ENCODE measurements around the gene GNA15. TPM values are rescaled to one million over a fixed set of nuclear protein-coding genes. Genes with fewer than 3 reads are reported as not detected.
"Not testable (repeated sequence)": the region's sequence is repeated elsewhere in the genome, so short reads cannot be mapped to it uniquely, and the experiment has no call there.

Gene GNA15
- total and polyA plus RNA-seq, 2 of the 8 experiments (the other 6 are each of a cell fraction or from before 2014, with no cell fraction given) = 0.26 to 0.45 TPM

- H3K23me2 ChIP-seq (ENCODE audit: low read depth, low read length); H2AFZ ChIP-seq (ENCODE audit: low read length); H4K8ac ChIP-seq (ENCODE audit: extremely low read depth, insufficient read depth, low read length); H2BK5ac ChIP-seq (ENCODE audit: low read depth, low read length); H3K27me3 ChIP-seq (replicated peaks in 1 of 4; ENCODE audit: control insufficient read depth in 3 of 4, extremely low read depth in 1 of 4, insufficient read depth in 3 of 4, low read length in 3 of 4); H3K27ac ChIP-seq (ENCODE audit: low read depth, low read length); H3K14ac ChIP-seq (ENCODE audit: insufficient read length); H2BK15ac ChIP-seq (ENCODE audit: low read length); H2AK5ac ChIP-seq (ENCODE audit: low read depth, low read length); H2BK20ac ChIP-seq (ENCODE audit: low read length); H2BK120ac ChIP-seq (replicated peaks; ENCODE audit: low read depth, low read length); H3K18ac ChIP-seq (ENCODE audit: extremely low read depth, low read length); H2BK12ac ChIP-seq (ENCODE audit: low read depth, low read length); H3K36me3 ChIP-seq (ENCODE audit: control insufficient read depth in 2 of 4, insufficient read depth in 4 of 4, low read length in 3 of 4); H4K91ac ChIP-seq (replicated peaks; ENCODE audit: insufficient read length, low read length); H3K4me3 ChIP-seq (ENCODE audit: extremely low read depth in 1 of 4, insufficient read depth in 2 of 4, low read depth in 3 of 4, low read length in 4 of 4); POLR2A ChIA-PET (ENCODE audit: partially characterized antibody); H3K23ac ChIP-seq (ENCODE audit: insufficient read length); H3K56ac ChIP-seq (replicated peaks; ENCODE audit: insufficient read length, low read depth, low read length); H3K4ac ChIP-seq (replicated peaks; ENCODE audit: insufficient read length, low read depth, low read length); FAIRE-seq; H3K4me2 ChIP-seq (ENCODE audit: insufficient read depth in 1 of 2, low read depth in 2 of 2, low read length in 2 of 2); DNase-seq (ENCODE audit: low read depth in 1 of 2, low spot score in 2 of 2); H3K9me3 ChIP-seq (ENCODE audit: insufficient read depth in 2 of 2, low read depth in 1 of 2, low read length in 1 of 2); H3K9ac ChIP-seq (replicated peaks in 1 of 4; ENCODE audit: extremely low read depth in 1 of 4, low read depth in 3 of 4, low read length in 3 of 4); H4K5ac ChIP-seq (ENCODE audit: insufficient read length, low read depth, low read length): not testable (repeated sequence)
- Histone ChIP-seq H4K20me1 (replicated peaks in 1 of 2; ENCODE audit: control insufficient read depth in 1 of 2, insufficient read depth in 2 of 2, low read length in 2 of 2) (peaks cover 31 to 44% of the 10 kb centered on the region in 2 experiments), H3K79me1 (ENCODE audit: low read depth, low read length) (peaks cover 35% of the 10 kb centered on the region), H3K79me2 (ENCODE audit: control insufficient read depth in 1 of 2, insufficient read depth in 2 of 2, low read length in 2 of 2) (peaks cover 5 to 57% of the 10 kb centered on the region in 2 experiments), H3K4me1 (replicated peaks in 1 of 4; ENCODE audit: control insufficient read depth in 3 of 4, insufficient read depth in 4 of 4, low read length in 3 of 4) (peaks cover 0 to 12% (median 7%) of the 10 kb centered on the region in 4 experiments; a peak in 6 of 7 replicates)
- CTCF ChIA-PET (ENCODE audit: partially characterized antibody) = interaction anchor here (2.6 kb wide), 1 partner anchor 15 kb away, joined by 5 read pairs; no protein-coding TSS in a partner anchor
- 95% methylated on average over 10 of the region's 12 CpGs; no CpG with 5 or more reads in 1 of the 2 experiments for whole genome bisulfite sequencing, 2 experiments (ENCODE audit: extremely low coverage in 1 of 2, insufficient coverage in 1 of 2, insufficient read length in 1 of 2, insufficient replicate concordance in 2 of 2, low coverage in 1 of 2, low lambda C conversion rate in 2 of 2, missing lambda C conversion rate in 1 of 2)
These were observed 55.9 kb downstream of the GNA15 start for GRCh38 chr19:3191806-3192104.
